Measurements from ENCODE around the gene SLC9A9.
A peak's percentile ranks its signal among the peaks of the same experiment; 100 is the strongest.

Gene SLC9A9

DNA sequence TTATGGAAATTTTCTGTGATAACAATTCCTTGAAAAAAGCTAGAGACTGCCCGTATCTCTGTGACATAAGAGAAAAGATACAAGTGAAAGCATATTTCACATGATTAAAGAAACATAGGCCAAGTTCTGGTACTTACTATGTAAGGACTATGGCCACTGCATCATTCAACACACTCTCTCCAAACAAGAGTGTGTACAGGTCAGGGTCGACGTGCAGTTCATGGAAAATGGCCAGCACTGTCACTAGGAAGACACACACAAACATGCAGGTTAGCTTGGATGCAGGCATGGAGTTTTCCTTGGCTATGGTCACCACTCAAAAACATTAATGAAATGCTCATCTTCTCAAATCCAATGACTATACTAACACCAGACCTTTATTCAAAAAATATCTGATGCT lies 196.2 kb downstream of the SLC9A9 start:
- no peaks in the 10 kb centered on the region for H3K4me1 Mint-ChIP-seq
- TF ChIP-seq, protein P1, sequence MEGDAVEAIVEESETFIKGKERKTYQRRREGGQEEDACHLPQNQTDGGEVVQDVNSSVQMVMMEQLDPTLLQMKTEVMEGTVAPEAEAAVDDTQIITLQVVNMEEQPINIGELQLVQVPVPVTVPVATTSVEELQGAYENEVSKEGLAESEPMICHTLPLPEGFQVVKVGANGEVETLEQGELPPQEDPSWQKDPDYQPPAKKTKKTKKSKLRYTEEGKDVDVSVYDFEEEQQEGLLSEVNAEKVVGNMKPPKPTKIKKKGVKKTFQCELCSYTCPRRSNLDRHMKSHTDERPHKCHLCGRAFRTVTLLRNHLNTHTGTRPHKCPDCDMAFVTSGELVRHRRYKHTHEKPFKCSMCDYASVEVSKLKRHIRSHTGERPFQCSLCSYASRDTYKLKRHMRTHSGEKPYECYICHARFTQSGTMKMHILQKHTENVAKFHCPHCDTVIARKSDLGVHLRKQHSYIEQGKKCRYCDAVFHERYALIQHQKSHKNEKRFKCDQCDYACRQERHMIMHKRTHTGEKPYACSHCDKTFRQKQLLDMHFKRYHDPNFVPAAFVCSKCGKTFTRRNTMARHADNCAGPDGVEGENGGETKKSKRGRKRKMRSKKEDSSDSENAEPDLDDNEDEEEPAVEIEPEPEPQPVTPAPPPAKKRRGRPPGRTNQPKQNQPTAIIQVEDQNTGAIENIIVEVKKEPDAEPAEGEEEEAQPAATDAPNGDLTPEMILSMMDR (IDR thresholded peaks at IDR 0.05): no peak
- DNase-seq: no peak
- H3K27ac Mint-ChIP-seq: no peak overlapping the region
- H3K4me3 Mint-ChIP-seq: no peak overlapping the region
- H3K9me3 Mint-ChIP-seq: no peaks in the 10 kb centered on the region
- peaks cover 4% of the 10 kb centered on the region for H3K27me3 Mint-ChIP-seq (ENCODE audit: low read depth, poor library complexity)
- no peaks in the 10 kb centered on the region for H3K36me3 Mint-ChIP-seq (ENCODE audit: low read depth)

DNA sequence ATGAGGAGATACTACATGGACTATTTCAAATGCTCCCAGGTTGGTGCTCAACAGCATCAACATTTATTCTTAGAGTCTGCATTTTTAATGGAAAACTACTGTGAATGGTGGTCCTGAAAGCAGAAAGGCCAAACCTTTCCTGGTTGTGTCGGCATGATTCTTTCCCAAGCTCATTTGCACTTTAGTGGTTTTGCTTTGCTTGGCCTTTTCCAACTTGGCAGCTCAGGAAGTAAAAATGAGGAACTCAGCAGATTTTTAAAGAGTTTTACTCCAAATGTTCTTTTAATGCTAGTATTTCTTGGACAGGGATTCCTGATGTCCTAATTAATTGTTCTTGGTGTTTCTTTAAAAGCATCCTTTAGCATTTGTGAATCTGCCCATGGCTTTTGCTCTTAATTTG lies 197.4 kb downstream of the SLC9A9 start:
- Mint-ChIP-seq H3K36me3 (ENCODE audit: low read depth) (no peaks in the 10 kb centered on the region), H3K4me1 (no peaks in the 10 kb centered on the region), H3K27me3 (ENCODE audit: low read depth, poor library complexity) (peaks cover 4% of the 10 kb centered on the region), H3K4me3 (no peak overlapping the region), H3K27ac (no peak overlapping the region), H3K9me3 (no peaks in the 10 kb centered on the region)
- DNase-seq: no peak
- TF ChIP-seq, protein P1 (IDR thresholded peaks at IDR 0.05): no peak

DNA sequence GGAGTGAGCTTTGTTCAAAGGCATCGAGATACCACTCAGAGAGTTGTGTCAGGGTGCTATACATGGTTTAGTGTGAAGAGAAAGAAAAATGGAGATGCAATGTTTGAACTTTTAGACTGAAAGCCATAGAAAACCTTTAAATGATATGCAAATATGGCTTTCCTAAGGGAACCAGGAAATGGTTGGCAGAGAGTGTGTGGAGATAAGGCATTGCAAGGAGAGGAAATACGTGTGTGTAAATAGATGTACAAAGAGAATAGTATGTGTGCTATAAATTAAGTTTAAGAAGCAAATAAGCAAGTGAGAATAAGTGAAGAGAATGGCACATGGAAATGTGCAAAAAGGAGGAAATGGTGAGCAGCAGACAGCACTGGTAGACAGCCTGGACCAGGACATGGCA lies 198.1 kb downstream of the SLC9A9 start:
- Mint-ChIP-seq H3K4me3 (no peak overlapping the region), H3K27ac (no peak overlapping the region)

DNA sequence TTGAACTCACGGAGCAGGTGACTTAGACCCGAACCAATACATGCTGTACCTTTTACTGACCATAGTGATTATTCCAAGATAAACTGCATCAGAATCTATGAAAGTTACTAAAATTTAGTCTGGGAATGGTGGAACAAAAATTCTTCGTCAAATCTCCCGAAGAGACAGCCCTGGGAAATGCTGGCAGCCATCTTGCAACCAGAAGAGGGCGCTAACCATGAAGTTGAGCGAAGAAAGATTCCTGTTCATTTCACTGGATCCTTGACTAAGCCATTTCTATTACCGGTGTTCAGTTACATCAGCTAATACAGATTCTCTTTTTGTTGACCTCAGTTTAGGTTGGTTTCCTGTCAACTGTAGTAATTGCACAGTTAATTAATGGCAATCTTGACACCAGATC lies 199.6 kb downstream of the SLC9A9 start:
- peaks cover 4% of the 10 kb centered on the region for H3K27me3 Mint-ChIP-seq (ENCODE audit: low read depth, poor library complexity)
- H3K36me3 Mint-ChIP-seq (ENCODE audit: low read depth): no peaks in the 10 kb centered on the region
- DNase-seq: peak; percentile 21
- H3K27ac Mint-ChIP-seq: no peak overlapping the region
- peaks cover 18% of the 10 kb centered on the region for H3K4me1 Mint-ChIP-seq
- TF ChIP-seq, protein P1 (IDR thresholded peaks at IDR 0.05): peak; percentile 42
- no peak overlapping the region for H3K4me3 Mint-ChIP-seq
- no peaks in the 10 kb centered on the region for H3K9me3 Mint-ChIP-seq

More for the DNA sequence above, 198.1 kb downstream of the SLC9A9 start:
- TF ChIP-seq, protein P1 (IDR thresholded peaks at IDR 0.05): no peak
- Mint-ChIP-seq H3K27me3 (ENCODE audit: low read depth, poor library complexity) (peaks cover 4% of the 10 kb centered on the region), H3K4me1 (peaks cover 4% of the 10 kb centered on the region), H3K36me3 (ENCODE audit: low read depth) (no peaks in the 10 kb centered on the region), H3K9me3 (no peaks in the 10 kb centered on the region)
- DNase-seq: no peak

DNA sequence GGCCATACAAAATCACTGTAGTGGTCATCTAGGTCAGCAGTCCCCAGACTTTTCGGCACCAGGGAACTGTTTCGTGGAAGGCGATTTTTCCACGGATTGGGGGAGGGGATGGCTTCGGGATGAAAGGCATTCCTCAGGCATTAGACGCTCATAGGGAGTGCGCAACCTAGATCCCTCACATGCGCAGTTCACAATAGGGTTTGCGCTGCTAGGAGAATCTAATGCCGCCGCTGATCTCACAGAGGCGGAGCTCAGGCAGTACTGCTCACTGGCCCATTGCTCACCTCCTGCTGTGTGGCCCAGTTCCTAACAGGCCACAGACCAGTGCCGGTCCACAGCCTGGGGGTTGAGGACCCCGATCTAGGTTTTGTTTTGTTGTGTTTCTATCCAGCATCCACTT lies 200.1 kb downstream of the SLC9A9 start:
- Mint-ChIP-seq H3K4me3 (no peak overlapping the region), H3K4me1 (peaks cover 21% of the 10 kb centered on the region), H3K27me3 (ENCODE audit: low read depth, poor library complexity) (no peaks in the 10 kb centered on the region), H3K27ac (no peak overlapping the region), H3K9me3 (no peaks in the 10 kb centered on the region), H3K36me3 (ENCODE audit: low read depth) (no peaks in the 10 kb centered on the region)
- TF ChIP-seq, protein P1 (IDR thresholded peaks at IDR 0.05): no peak
- DNase-seq: no peak

DNA sequence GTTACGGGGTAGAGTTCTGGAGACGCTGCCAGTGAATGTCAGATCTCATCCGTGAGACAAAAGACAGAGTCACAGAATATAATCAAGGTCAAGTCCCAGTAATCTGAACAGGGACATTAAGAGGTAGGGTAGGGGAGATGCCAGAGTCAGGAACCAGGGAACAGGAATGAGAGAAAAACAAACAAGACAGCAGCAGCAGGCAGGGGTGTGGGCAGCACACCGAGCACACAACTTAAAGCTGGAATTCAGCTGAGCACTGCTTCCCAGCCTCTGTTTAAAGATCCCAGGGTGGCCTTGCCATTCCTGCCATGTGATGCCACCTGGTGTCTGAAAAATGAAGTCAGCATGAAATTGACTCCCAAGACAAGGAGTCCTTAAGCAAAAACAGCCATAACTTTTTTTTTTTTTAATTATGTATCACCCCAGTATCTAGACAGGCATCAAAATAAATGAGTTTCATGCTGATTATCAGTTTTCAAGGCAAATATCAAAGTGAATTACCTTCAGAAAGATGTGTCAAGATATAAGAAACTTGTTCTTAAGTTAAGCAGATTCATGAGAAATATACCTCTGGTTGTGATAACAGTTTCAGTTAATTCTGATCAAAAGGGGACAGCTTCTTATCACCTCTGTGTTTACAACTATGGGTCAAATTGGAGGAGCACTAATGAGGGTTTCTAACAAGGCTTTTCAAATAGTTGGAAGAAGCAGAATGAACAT lies 203.7 kb downstream of the SLC9A9 start:
- H3K27ac Mint-ChIP-seq: peak overlapping the region; percentile 23
- TF ChIP-seq, protein P1 (IDR thresholded peaks at IDR 0.05): peak; percentile 55
- peaks cover 17% of the 10 kb centered on the region for H3K9me3 Mint-ChIP-seq

More for the DNA sequence above, 203.7 kb downstream of the SLC9A9 start:
- DNase-seq: peak; percentile 43
- Mint-ChIP-seq H3K4me3 (no peak overlapping the region), H3K4me1 (peaks cover 21% of the 10 kb centered on the region), H3K36me3 (ENCODE audit: low read depth) (peaks cover 6% of the 10 kb centered on the region), H3K27me3 (ENCODE audit: low read depth, poor library complexity) (no peaks in the 10 kb centered on the region)

Data from nephron progenitor cell (in vitro differentiated cells).